ENCODE results near the gene ZDHHC5. TPM values are rescaled to one million over a fixed set of nuclear protein-coding genes. Genes with fewer than 3 reads are reported as not detected.

The ZDHHC5 gene
- total RNA-seq, 4 donors from 2014 or later: 61.4 to 98.4 (median 76.7) TPM

GRCh38 chr11:57662893-57663292, 5.0 kb upstream of the ZDHHC5 start:
- H3K9me3 ChIP-seq: no peaks in the 10 kb centered on the region
- H3K36me3 ChIP-seq: peaks cover 9 to 43% (median 13%) of the 10 kb centered on the region in 3 donors
- H3K27me3 ChIP-seq: no peaks in the 10 kb centered on the region
- no peak for DNase-seq
- peak overlapping the region in 1 of 4 donors; percentile 2 for H3K27ac ChIP-seq
- no peak overlapping the region for H3K4me3 ChIP-seq
- TF ChIP-seq CTCF (IDR thresholded peaks at IDR 0.05) (peak in 4 of 6 experiments; percentile 21 to 49 (median 24)), POLR2A (IDR thresholded peaks at IDR 0.05) (no peak)
- peaks cover 9 to 36% (median 15%) of the 10 kb centered on the region in 3 donors for H3K4me1 ChIP-seq
- 49 to 57% methylated on average over 3 to 4 of the region's 4 CpGs for WGBS, 2 donors
- intact Hi-C loops (cut with DNase I): no loop called here

- DNase-seq: no peak
- WGBS, 2 donors: 68 to 91% methylated on average over 6 to 9 of the region's 9 CpGs
- Histone ChIP-seq H3K27ac (no peak overlapping the region), H3K36me3 (peaks cover 9 to 40% (median 13%) of the 10 kb centered on the region in 3 donors), H3K9me3 (no peaks in the 10 kb centered on the region), H3K27me3 (no peaks in the 10 kb centered on the region), H3K4me3 (no peak overlapping the region), H3K4me1 (peaks cover 4 to 28% (median 8%) of the 10 kb centered on the region in 3 donors)
- intact Hi-C loops (cut with DNase I): no loop called here
- no peak for TF ChIP-seq CTCF (IDR thresholded peaks at IDR 0.05)
- no peak for TF ChIP-seq POLR2A (IDR thresholded peaks at IDR 0.05)
These were observed 3.9 kb upstream of the ZDHHC5 start for GRCh38 chr11:57663975-57664374.

- H3K27me3 ChIP-seq: no peaks in the 10 kb centered on the region
- H3K27ac ChIP-seq: peak overlapping the region; percentile 96 to 100 (median 98)
- DNase-seq: peak; percentile 91
- intact Hi-C loops (cut with DNase I): no loop called here
- WGBS, 2 donors: 0% methylated on average over 19 to 24 of the region's 29 CpGs
- H3K36me3 ChIP-seq: peaks cover 0 to 17% (median 0%) of the 10 kb centered on the region in 3 donors
- H3K4me1 ChIP-seq: peaks cover 14 to 52% (median 29%) of the 10 kb centered on the region in 3 donors
- peak overlapping the region; percentile 72 to 89 (median 85) for H3K4me3 ChIP-seq
- TF ChIP-seq POLR2A (IDR thresholded peaks at IDR 0.05): peak in 2 of 4 donors; percentile 32 to 35
- no peak for TF ChIP-seq CTCF (IDR thresholded peaks at IDR 0.05)
- H3K9me3 ChIP-seq: no peaks in the 10 kb centered on the region
These were observed 688 bp upstream of the ZDHHC5 start for GRCh38 chr11:57667117-57667735.

GRCh38 chr11:57668434-57668782, 494 bp downstream of the ZDHHC5 start:
- peaks cover 0 to 22% (median 10%) of the 10 kb centered on the region in 3 donors for H3K36me3 ChIP-seq
- peak overlapping the region; percentile 72 to 89 (median 85) for H3K4me3 ChIP-seq
- no peaks in the 10 kb centered on the region for H3K9me3 ChIP-seq
- TF ChIP-seq POLR2A (IDR thresholded peaks at IDR 0.05) (no peak), CTCF (IDR thresholded peaks at IDR 0.05) (no peak)
- DNase-seq: no peak
- 0 to 1% methylated on average over 20 of the region's 31 CpGs for WGBS, 2 donors
- no peaks in the 10 kb centered on the region for H3K27me3 ChIP-seq
- peak overlapping the region; percentile 96 to 100 (median 98) for H3K27ac ChIP-seq
- peaks cover 14 to 57% (median 29%) of the 10 kb centered on the region in 3 donors for H3K4me1 ChIP-seq
- intact Hi-C loops (cut with DNase I): no loop called here

GRCh38 chr11:57674251-57674650, 6.3 kb downstream of the ZDHHC5 start:
- H3K27ac ChIP-seq: peak overlapping the region; percentile 46 to 100 (median 86)
- no peaks in the 10 kb centered on the region for H3K27me3 ChIP-seq
- no peak overlapping the region for H3K4me3 ChIP-seq
- no peaks in the 10 kb centered on the region for H3K9me3 ChIP-seq
- H3K4me1 ChIP-seq: peaks cover 18 to 98% (median 56%) of the 10 kb centered on the region in 3 donors
- intact Hi-C loops (cut with DNase I): no loop called here
- peaks cover 0 to 73% (median 14%) of the 10 kb centered on the region in 3 donors for H3K36me3 ChIP-seq
- no peak for DNase-seq
- TF ChIP-seq CTCF (IDR thresholded peaks at IDR 0.05) (no peak), POLR2A (IDR thresholded peaks at IDR 0.05) (no peak)

Data from esophagus squamous epithelium (tissue), 5 donors.